Thoracic aorta (tissue), 2 donors: ENCODE data around the gene M1AP. TPM values are rescaled to one million over a fixed set of nuclear protein-coding genes. Genes with fewer than 3 reads are reported as not detected.

Experiments used
- ATAC-seq: fragments of 150-250 bp; one replicate; pipeline ENCODE4 v1.8.0; 2017; ENCODE audit warnings: low read depth; ENCODE audit not compliant: insufficient number of reproducible peaks, low FRiP score
- DNase-seq: peaks from one replicate; pipeline ENCODE4 v3.0.0-alpha.2; 2020; ENCODE audit warnings: low spot score
- H3K27ac ChIP-seq, 2 donors: fragments of 200-600 bp; sonication (generic); 1 replicate in 1 of 2; 2 replicates in 1 of 2; pipeline ENCODE4 v1.5.1; 2016; ENCODE audit warnings: mild to moderate bottlenecking in 2 of 2, moderate library complexity in 2 of 2
- H3K27me3 ChIP-seq: fragments of 200-600 bp; sonication (generic); replicated peaks from 2 replicates; pipeline ENCODE4 v1.6.0; 2016; ENCODE audit warnings: mild to moderate bottlenecking; ENCODE audit not compliant: insufficient read depth
- H3K36me3 ChIP-seq: fragments of 200-600 bp; sonication (generic); one replicate; pipeline ENCODE4 v1.5.1; 2016
- H3K4me1 ChIP-seq, 2 donors: fragments of 200-600 bp; sonication (generic); 1 replicate in 1 of 2; 2 replicates in 1 of 2; pipeline versions ENCODE4 v1.5.1 to v1.6.0; 2016; ENCODE audit warnings: low read depth in 2 of 2, mild to moderate bottlenecking in 1 of 2; ENCODE audit not compliant: control insufficient read depth in 1 of 2
- H3K4me3 ChIP-seq: fragments of 200-600 bp; sonication (generic); 2 replicates; pipeline ENCODE4 v1.5.1; 2016; ENCODE audit warnings: mild to moderate bottlenecking
- H3K9me3 ChIP-seq: fragments of 200-600 bp; sonication (generic); 2 replicates; pipeline ENCODE4 v1.5.1; 2016
- CTCF ChIP-seq: fragments of 200-600 bp; sonication (generic); IDR thresholded peaks from one replicate; pipeline ENCODE4 v1.5.1; 2019; ENCODE audit warnings: antibody characterized with exemption
- total RNA-seq, 2 donors: library from RNA; depleted of rRNA; stranded (reverse); fragments of >200 nt; gene quantifications; one replicate each; pipeline versions ENCODE4 v1.1.0 to v1.2.3, GENCODE V29; 2016

The M1AP gene
- total RNA-seq, 2 donors from 2014 or later: 4.5 TPM; not detected in 1

- ATAC-seq: no peak
- TF ChIP-seq CTCF: no peak
These were observed 74.2 kb downstream of the M1AP start for GRCh38 chr2:74573747-74574562.

DNA sequence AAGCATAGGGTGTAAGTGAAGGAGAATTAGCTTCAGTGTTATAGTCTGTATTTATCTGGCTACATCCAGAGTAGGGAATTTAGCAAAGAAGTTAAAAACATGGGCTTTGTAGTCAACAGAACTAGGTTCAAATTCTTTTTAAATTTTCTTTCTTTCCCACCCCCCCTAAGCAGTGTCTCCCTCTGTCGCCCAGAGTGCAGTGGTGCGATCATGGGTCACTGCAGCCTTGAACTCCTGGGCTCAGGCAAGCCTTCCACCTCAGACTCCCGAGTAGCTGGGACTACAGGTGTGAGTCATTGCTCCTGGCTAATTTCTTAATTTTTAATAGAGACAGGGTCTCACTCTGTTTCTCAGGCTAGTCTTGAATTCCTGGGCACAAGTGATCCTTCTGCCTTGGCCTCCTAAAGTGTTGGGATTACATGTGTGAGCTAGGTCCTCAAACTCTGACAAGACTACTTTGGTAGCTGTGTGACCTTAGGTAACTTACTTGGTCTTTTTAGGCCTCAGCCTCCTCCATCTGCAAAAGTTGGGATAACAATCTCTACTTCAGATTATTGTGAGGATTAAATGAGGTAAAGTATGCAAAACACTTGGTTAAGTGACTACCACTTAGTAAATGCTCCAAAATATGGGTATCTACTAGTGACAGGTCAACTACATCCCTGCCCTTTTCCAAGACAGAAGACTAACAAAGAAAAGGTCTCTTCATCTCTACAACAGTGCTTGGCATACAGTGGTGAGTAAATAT, 75.8 kb downstream of the M1AP start:
- DNase-seq: no peak
- ATAC-seq: no peak
- no peaks in the 10 kb centered on the region for H3K36me3 ChIP-seq
- no peak overlapping the region for H3K4me3 ChIP-seq
- TF ChIP-seq CTCF: no peak
- H3K4me1 ChIP-seq: peaks cover under 1 to 7% of the 10 kb centered on the region in 2 donors
- no peaks in the 10 kb centered on the region for H3K27me3 ChIP-seq
- H3K9me3 ChIP-seq: no peaks in the 10 kb centered on the region
- no peak overlapping the region for H3K27ac ChIP-seq

More at GRCh38 chr2:74573747-74574562, 74.2 kb downstream of the M1AP start:
- Histone ChIP-seq H3K4me1 (no peaks in the 10 kb centered on the region), H3K9me3 (no peaks in the 10 kb centered on the region), H3K27ac (no peak overlapping the region), H3K27me3 (no peaks in the 10 kb centered on the region), H3K4me3 (no peak overlapping the region), H3K36me3 (no peaks in the 10 kb centered on the region)
- no peak for DNase-seq

GRCh38 chr2:74571058-74571457, 77.1 kb downstream of the M1AP start:
- Histone ChIP-seq H3K27me3 (no peaks in the 10 kb centered on the region), H3K9me3 (no peaks in the 10 kb centered on the region), H3K27ac (no peak overlapping the region), H3K4me1 (peaks cover 9 to 14% of the 10 kb centered on the region in 2 donors), H3K4me3 (no peak overlapping the region), H3K36me3 (no peaks in the 10 kb centered on the region)
- no peak for TF ChIP-seq CTCF
- DNase-seq: no peak
- ATAC-seq: no peak

- Histone ChIP-seq H3K27ac (no peak overlapping the region), H3K36me3 (no peaks in the 10 kb centered on the region), H3K27me3 (no peaks in the 10 kb centered on the region), H3K4me3 (no peak overlapping the region), H3K9me3 (no peaks in the 10 kb centered on the region), H3K4me1 (peaks cover 9 to 14% of the 10 kb centered on the region in 2 donors)
- TF ChIP-seq CTCF: no peak
- DNase-seq (no peak), ATAC-seq (no peak)
These were observed 78.4 kb downstream of the M1AP start for GRCh38 chr2:74569686-74570085.

- Histone ChIP-seq H3K27me3 (no peaks in the 10 kb centered on the region), H3K27ac (peak overlapping the region in 1 of 2 donors; percentile 7), H3K36me3 (no peaks in the 10 kb centered on the region), H3K4me3 (no peak overlapping the region), H3K4me1 (peaks cover 9 to 14% of the 10 kb centered on the region in 2 donors), H3K9me3 (no peaks in the 10 kb centered on the region)
- ATAC-seq: no peak
- no peak for TF ChIP-seq CTCF
- DNase-seq: no peak
These were observed 80.2 kb downstream of the M1AP start for GRCh38 chr2:74567881-74568280.
